ENCODE data around the gene ABLIM1. TPM values are rescaled to one million over a fixed set of nuclear protein-coding genes. Genes with fewer than 3 reads are reported as not detected.
A peak's percentile ranks its signal among the peaks of the same experiment; 100 is the strongest.

ABLIM1 gene
- total and polyA plus RNA-seq, 2 of the 4 experiments (the other 2 are of a cell fraction), result 7.7 to 9.9 TPM

DNA sequence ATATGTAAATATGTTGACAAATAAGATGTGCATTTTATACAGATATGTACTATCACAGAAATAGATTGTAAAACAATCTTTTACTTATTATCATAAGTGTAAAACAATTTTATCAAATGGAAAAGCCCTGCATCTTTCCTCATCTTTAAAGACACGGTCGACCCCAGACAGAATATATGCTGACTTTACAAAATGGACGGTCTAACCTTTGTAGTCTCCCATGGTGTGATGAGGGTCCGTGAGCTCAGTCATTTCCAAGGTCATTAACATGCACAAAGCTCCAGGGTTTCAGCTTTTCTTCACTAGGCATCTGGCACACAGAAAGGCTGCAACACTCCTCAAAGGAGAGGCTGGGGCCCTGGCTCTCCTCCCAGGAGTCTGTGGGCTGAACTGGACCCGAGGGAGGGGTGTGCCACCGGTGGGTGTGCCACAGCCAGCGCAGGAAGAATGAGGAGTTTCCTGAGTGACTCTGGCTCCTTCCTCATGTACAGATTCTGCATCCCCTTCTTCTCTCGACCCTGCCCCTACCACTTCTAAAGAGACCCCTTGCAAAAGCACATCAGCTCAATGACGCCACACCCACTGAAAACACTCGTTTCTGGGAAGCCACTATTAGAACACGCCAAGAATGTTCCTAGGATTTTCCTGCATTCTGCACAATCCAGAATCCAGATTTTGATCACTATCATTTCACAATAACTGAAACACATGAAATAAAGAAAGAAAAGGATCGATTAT is 26.2 kb upstream of the ABLIM1 start:
- peak overlapping the region; percentile 55 for H3K4ac ChIP-seq (ENCODE audit: low read depth, low read length)
- H3K4me1 ChIP-seq (ENCODE audit: control insufficient read depth, insufficient read depth, low read length), result peaks cover 10% of the 10 kb centered on the region
- peak overlapping the region in 1 of 2 experiments; percentile 14; a peak in 1 of 4 replicates for H4K8ac ChIP-seq (ENCODE audit: low read depth in 2 of 2, low read length in 2 of 2)
- H2BK15ac ChIP-seq (ENCODE audit: low read depth, low read length), result peak overlapping the region; percentile 2; the same call in 1 of the 3 replicates
- dilution Hi-C loops (cut with HindIII; ENCODE audit: low sequenced_read_pairs, unreplicated experiment), result no loop called here
- H3K9me1 ChIP-seq (ENCODE audit: insufficient read depth, low read length), result peaks cover 18% of the 10 kb centered on the region
- H2BK5ac ChIP-seq (ENCODE audit: low read depth, low read length, poor library complexity, severe bottlenecking), result no peak overlapping the region
- no TSS peak for BruUV-seq (replicated peaks)
- no peak for TF ChIP-seq USF2 (IDR thresholded peaks at IDR 0.05; ENCODE audit: low read depth, low read length)
- TF ChIP-seq RAD21 (IDR thresholded peaks at IDR 0.05; ENCODE audit: low read length), result no peak
- peak; percentile 59 for TF ChIP-seq CEBPB (IDR thresholded peaks at IDR 0.05; ENCODE audit: low read depth, low read length)
- TF ChIP-seq BHLHE40 (IDR thresholded peaks at IDR 0.05; ENCODE audit: low read depth, low read length), result no peak
- TF ChIP-seq RFX5 (IDR thresholded peaks at IDR 0.05; ENCODE audit: low read depth, low read length), result no peak
- TF ChIP-seq MAFK (IDR thresholded peaks at IDR 0.05; ENCODE audit: low read depth, low read length), result peak; percentile 95
- no peak for TF ChIP-seq POLR2A (IDR thresholded peaks at IDR 0.05; ENCODE audit: low read depth, low read length)
- no peak for TF ChIP-seq RCOR1 (IDR thresholded peaks at IDR 0.05; ENCODE audit: insufficient replicate concordance, low read length)
- no peak for TF ChIP-seq CTCF (conservative IDR thresholded peaks at IDR 0.05; ENCODE audit: low read depth, low read length)
- intact Hi-C loops (cut with micrococcal nuclease), result loop anchor here (5.0 kb wide), 1 partner anchor 52 kb away; no protein-coding TSS in a partner anchor
- H3K36me3 ChIP-seq (ENCODE audit: control insufficient read depth, insufficient read depth, low read length), result no peaks in the 10 kb centered on the region
- H3K9me3 ChIP-seq (ENCODE audit: control insufficient read depth, insufficient read depth, low read length), result no peaks in the 10 kb centered on the region
- H3K56ac ChIP-seq (ENCODE audit: extremely low read depth, insufficient read depth, low read length), result no peak overlapping the region
- no peak overlapping the region for H2BK20ac ChIP-seq (ENCODE audit: low read depth, low read length)
- ATAC-seq (ENCODE audit: low read depth), result peak; percentile 54
- H2AK9ac ChIP-seq (replicated peaks; ENCODE audit: low read depth, low read length, poor library complexity), result no peak overlapping the region
- H2AK5ac ChIP-seq (ENCODE audit: low read depth, low read length), result no peak overlapping the region; the same call in 1 of the 2 replicates
- H2AFZ ChIP-seq (replicated peaks; ENCODE audit: low read length, poor library complexity), result peak overlapping the region; percentile 29
- WGBS, 2 experiments (ENCODE audit: extremely low coverage in 2 of 2, insufficient read length in 1 of 2), result 10% methylated on average over 2 of the region's 12 CpGs; no CpG with 5 or more reads in 1 of the 2 experiments
- no peak overlapping the region for H3K4me3 ChIP-seq (ENCODE audit: insufficient read depth, low read depth, low read length)
- H3K79me1 ChIP-seq (ENCODE audit: low read depth in 1 of 2, low read length in 2 of 2), result peaks cover 0 to 3% of the 10 kb centered on the region in 2 experiments; a peak in 1 of 4 replicates
- in situ Hi-C loops (cut with MboI; ENCODE audit: low sequenced_read_pairs), result no loop called here
- peak overlapping the region; percentile 57; the same call in 1 of the 2 replicates for H3K27ac ChIP-seq (ENCODE audit: insufficient read depth, low read length)
- no peaks in the 10 kb centered on the region for H3K27me3 ChIP-seq (ENCODE audit: control insufficient read depth, insufficient read depth, low read length)
- H3K9ac ChIP-seq (ENCODE audit: low read depth, low read length), result no peak overlapping the region
- DNase-seq, result peak; percentile 30
- peak overlapping the region; percentile 31 for H3K18ac ChIP-seq (ENCODE audit: low read depth, low read length)
- H4K5ac ChIP-seq (ENCODE audit: low read depth, low read length), result peak overlapping the region; percentile 17; the same call in 1 of the 2 replicates
- H2BK120ac ChIP-seq (ENCODE audit: low read depth, low read length), result peak overlapping the region; percentile 22
- H3K23ac ChIP-seq (ENCODE audit: low read depth, low read length), result no peak overlapping the region
- H3K4me2 ChIP-seq (ENCODE audit: low read depth, low read length), result peak overlapping the region; percentile 49
- CTCF ChIA-PET, result interaction anchor here (0.8 kb wide), 1 partner anchor 20 kb away, joined by 3 read pairs; no protein-coding TSS in a partner anchor
- POLR2A ChIA-PET (ENCODE audit: unreplicated experiment), result no interaction called here
- H3K14ac ChIP-seq (replicated peaks; ENCODE audit: low read depth, low read length), result no peak overlapping the region
- H4K91ac ChIP-seq (ENCODE audit: insufficient read depth, low read depth, low read length), result no peak overlapping the region
- H4K20me1 ChIP-seq (ENCODE audit: insufficient read depth, low read length), result no peaks in the 10 kb centered on the region

Measured in IMR-90 (cell line).